IPS-18c (cell line): ENCODE measurements around the gene AOC2.
"Not testable (repeated sequence)": the region's sequence is repeated elsewhere in the genome, so short reads cannot be mapped to it uniquely, and the experiment has no call there.

Experiments used
- H3K4me3 ChIP-seq: 2 replicates; pipeline ENCODE4 v1.7.0; 2013; ENCODE audit warnings: low read depth, mild to moderate bottlenecking, low read length, moderate library complexity; ENCODE audit not compliant: insufficient read depth
- H3K9me3 ChIP-seq: one replicate; pipeline ENCODE4 v1.6.1; 2013; ENCODE audit warnings: mild to moderate bottlenecking, low read length, moderate library complexity; ENCODE audit not compliant: control insufficient read depth, insufficient read depth

The AOC2 gene

DNA sequence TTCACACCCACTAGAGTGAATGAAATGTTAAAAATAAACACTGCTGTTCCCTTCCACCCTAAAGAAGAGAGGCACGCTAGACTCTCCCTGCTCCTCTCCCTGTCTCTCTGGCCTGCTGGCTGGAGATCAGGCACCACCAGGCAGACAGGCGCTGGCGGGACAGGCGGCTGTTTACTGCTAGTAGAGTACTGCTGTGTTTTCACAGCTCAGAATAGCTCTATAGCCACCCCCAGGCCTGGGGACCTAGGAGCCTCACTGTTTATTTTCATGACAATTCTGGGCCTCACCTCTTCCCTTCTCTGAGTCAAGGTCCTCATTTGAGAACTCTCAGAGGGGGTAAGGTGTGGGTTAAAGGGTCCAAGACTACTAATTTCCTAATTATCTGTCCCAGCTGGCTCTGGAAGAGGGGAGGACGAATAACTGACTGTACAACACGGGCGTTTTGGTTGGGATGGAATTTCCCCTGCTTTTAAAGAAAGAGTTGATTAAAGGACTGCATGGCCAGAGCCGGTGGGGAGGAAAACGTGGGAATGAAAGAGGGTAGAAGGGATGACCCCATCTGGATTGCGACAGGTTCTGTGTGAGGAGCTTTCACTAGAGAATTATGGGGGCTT is 47.3 kb downstream of the AOC2 start:
- no peak overlapping the region for H3K4me3 ChIP-seq
- H3K9me3 ChIP-seq: no peaks in the 10 kb centered on the region

DNA sequence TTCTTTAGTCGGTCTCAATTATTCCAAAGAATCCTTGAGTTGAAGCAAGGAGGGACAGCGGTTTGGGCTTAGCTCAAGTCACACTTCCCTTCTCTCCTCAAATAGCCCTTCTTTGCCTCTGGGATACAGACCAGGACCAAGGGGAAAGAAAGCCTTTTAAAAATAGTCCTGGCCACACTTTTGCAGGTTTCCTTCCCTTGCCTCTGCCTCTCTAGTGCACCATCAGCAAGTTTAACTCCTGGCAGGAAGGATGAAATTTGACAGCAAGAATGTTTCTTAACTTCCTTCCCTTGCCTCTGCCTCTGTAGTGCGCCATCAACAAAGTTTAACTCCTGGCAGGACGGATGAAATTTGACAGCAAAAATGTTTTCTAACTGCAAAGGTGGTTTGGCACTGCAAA is 49.0 kb downstream of the AOC2 start:
- Histone ChIP-seq H3K4me3 (no peak overlapping the region), H3K9me3 (no peaks in the 10 kb centered on the region)

DNA sequence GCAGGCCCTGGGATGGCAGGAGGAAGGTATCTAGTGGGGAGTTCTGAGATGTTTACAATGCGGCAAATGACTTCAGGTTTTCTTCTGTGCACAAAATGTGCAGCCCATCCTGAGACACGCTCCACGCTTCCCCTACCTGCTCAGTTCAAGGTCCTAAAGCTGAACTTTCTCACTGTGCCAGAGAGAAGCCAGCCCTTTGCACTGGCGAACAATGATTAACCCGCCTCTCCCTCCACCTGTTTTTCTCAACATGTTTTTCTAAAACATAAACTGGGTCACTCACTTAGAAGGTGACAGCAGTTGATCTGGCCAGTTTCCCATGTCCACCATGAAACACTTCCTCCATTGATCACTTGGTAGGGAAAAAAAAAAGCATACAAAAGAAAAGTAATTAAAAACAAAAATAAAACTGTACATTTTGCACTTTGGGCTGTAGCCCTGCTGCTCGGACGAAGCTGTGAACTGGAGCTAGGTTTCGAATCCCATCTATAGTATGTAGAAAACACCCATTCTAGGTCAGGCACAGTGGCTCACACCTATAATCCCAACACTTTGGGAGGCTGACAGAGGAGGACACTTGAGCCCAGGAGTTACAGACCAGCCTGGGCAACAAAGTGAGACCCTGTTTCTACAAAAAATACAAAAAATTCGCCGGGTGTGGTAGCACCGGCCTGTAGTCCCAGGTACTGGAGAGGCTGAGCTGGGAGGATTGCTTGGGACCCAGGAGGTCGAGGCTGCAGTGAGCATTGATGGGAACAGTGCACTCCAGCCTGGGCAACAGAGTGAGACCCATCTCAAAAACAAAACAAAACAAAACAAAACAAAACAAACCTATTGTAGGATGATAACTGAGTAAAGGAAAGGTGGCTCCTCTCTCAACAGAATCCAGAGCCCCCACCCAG is 50.2 kb downstream of the AOC2 start:
- no peaks in the 10 kb centered on the region for H3K9me3 ChIP-seq
- H3K4me3 ChIP-seq: no peak overlapping the region

DNA sequence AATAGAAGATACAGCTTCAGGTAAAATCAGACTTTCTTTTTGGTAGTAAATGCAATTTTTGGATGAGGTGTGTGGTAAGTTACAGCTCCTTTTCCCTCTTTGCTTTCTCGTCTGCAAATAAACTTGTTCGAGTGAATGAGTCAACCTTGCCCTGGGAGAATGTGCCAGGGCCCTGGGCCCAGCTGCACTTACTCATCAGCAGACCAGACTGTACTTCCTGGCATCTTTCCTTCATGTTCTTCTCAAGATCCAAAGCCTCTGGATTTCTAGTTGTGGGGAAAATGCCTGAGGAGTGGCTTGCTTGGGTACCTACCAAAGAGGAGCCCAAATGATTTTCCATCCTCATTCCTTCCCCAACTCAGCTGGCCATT is 50.8 kb downstream of the AOC2 start:
- no peak overlapping the region for H3K4me3 ChIP-seq
- H3K9me3 ChIP-seq: no peaks in the 10 kb centered on the region

DNA sequence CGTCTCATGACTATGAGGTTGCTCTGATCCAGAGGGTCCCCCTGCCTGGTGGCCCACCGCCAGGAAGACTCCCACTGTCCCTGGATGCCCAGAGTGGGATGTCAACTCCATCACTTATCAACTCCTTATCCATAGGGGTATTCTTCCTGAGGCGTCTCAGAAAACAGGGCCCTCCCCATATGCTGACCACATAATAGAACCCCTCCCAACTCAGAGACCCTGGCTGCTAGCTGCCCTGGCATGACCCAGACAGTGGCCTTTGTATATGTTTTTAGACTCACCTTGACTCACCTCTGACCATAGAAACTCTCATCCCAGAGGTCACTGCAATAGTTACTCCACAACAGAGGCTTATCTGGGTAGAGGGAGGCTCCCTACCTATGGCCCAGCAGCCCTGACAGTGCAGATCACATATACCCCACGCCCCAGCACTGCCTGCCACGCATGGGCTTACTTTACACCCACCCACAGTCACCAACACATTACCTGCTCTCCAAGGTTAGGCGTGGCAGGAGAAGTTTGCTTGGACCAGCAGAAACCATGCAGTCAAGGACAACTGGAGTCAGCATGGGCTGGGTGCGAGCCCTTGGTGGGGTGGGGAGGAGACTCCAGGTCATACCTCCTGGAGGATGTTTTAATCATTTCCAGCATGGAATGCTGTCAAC is 53.9 kb downstream of the AOC2 start:
- no peak overlapping the region for H3K4me3 ChIP-seq
- H3K9me3 ChIP-seq: no peaks in the 10 kb centered on the region

DNA sequence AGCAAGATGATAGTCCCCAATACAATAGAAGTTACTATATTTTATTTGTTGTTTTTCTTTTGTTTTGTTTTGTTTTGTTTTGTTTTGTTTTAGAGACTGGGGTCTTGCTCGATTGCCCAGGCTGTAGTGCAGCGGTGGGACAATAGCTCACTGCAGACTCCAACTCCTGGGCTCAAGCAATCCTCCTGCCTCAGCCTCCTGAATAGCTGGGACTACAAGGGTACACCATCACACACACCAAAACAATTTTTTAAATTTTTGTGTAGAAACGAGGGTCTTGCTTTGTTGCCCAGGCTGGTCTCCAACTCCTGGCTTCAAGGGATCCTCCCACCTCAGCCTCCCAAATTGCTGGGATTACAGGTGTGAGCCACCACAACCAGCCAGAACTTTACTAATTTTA is 55.6 kb downstream of the AOC2 start:
- not testable (repeated sequence) for H3K9me3 ChIP-seq, H3K4me3 ChIP-seq
